SK-N-SH treated with all-trans-retinoic acid at 6 μM for 48 hours (cell line): ENCODE results near the gene PSMB3.

ENCODE experiments used
- ATAC-seq: fragments of 200-7000 bp; cut with Tn5 transposase; 3 replicates; pipeline ENCODE4 v1.9.1; 2020; ENCODE audit warnings: mild to moderate bottlenecking, moderate library complexity
- ARNTL ChIP-seq: fragments of 450-650 bp; formaldehyde crosslinking; IDR thresholded peaks from 2 replicates; pipeline ENCODE4 v1.5.0; 2020; ENCODE audit warnings: low read depth, mild to moderate bottlenecking, moderate library complexity, borderline replicate concordance
- CSDC2 ChIP-seq: fragments of 250-450 bp; sonication (Bioruptor Pico); IDR thresholded peaks from 2 replicates; pipeline ENCODE4 v1.5.0; 2020; ENCODE audit warnings: mild to moderate bottlenecking, moderate library complexity
- CSRNP3 ChIP-seq: fragments of 250-450 bp; sonication (Bioruptor Pico); IDR thresholded peaks from 2 replicates; pipeline ENCODE4 v1.5.1; 2021; ENCODE audit warnings: mild to moderate bottlenecking, moderate library complexity
- OSR1 ChIP-seq: fragments of 250-450 bp; sonication (Bioruptor Pico); IDR thresholded peaks from 2 replicates; pipeline ENCODE4 v1.8.0; 2022; ENCODE audit warnings: moderate library complexity, mild to moderate bottlenecking, inconsistent platforms
- PATZ1 ChIP-seq: fragments of 250-450 bp; sonication (Bioruptor Pico); IDR thresholded peaks from 2 replicates; pipeline ENCODE4 v1.8.0; 2020; ENCODE audit warnings: mild to moderate bottlenecking, moderate library complexity, borderline replicate concordance
- POU6F1 ChIP-seq: fragments of 250-450 bp; sonication (Bioruptor Pico); IDR thresholded peaks from 2 replicates; pipeline ENCODE4 v1.8.0; 2021; ENCODE audit warnings: low read depth, mild to moderate bottlenecking, moderate library complexity, borderline replicate concordance
- PPARA ChIP-seq: fragments of 250-450 bp; sonication (Bioruptor Pico); IDR thresholded peaks from 2 replicates; pipeline ENCODE4 v1.5.0; 2020; ENCODE audit warnings: mild to moderate bottlenecking, borderline replicate concordance
- RARB ChIP-seq: fragments of 250-450 bp; sonication (Bioruptor Pico); IDR thresholded peaks from 2 replicates; pipeline ENCODE4 v1.8.0; 2021; ENCODE audit warnings: mild to moderate bottlenecking, moderate library complexity
- SNAI2 ChIP-seq: fragments of 250-450 bp; sonication (Bioruptor Pico); IDR thresholded peaks from 2 replicates; pipeline ENCODE4 v1.5.0; 2020; ENCODE audit warnings: mild to moderate bottlenecking, moderate library complexity
- TCF4 ChIP-seq: fragments of 250-450 bp; sonication (Bioruptor Pico); IDR thresholded peaks from 2 replicates; pipeline ENCODE4 v1.8.0; 2021; ENCODE audit warnings: mild to moderate bottlenecking, moderate library complexity, borderline replicate concordance
- ZC3H10 ChIP-seq: fragments of 250-450 bp; sonication (Bioruptor Pico); IDR thresholded peaks from 2 replicates; pipeline ENCODE4 v1.5.1; 2021; ENCODE audit warnings: mild to moderate bottlenecking, moderate library complexity
- ZFP3 ChIP-seq: fragments of 250-450 bp; sonication (Bioruptor Pico); IDR thresholded peaks from 2 replicates; pipeline ENCODE4 v1.5.0; 2020; ENCODE audit warnings: mild to moderate bottlenecking, moderate library complexity
- ZFP30 ChIP-seq: fragments of 450-650 bp; formaldehyde crosslinking; IDR thresholded peaks from 2 replicates; pipeline ENCODE4 v1.5.0; 2022; ENCODE audit warnings: mild to moderate bottlenecking, moderate library complexity
- ZNF565 ChIP-seq: fragments of 450-650 bp; formaldehyde crosslinking; conservative IDR thresholded peaks from 2 replicates; pipeline ENCODE4 v1.5.0; 2020; ENCODE audit warnings: low read depth, mild to moderate bottlenecking, moderate library complexity
- ZNF70 ChIP-seq: fragments of 450-650 bp; formaldehyde crosslinking; IDR thresholded peaks from 2 replicates; pipeline ENCODE4 v1.5.0; 2020; ENCODE audit warnings: mild to moderate bottlenecking, moderate library complexity
- ZNF8 ChIP-seq: fragments of 450-650 bp; formaldehyde crosslinking; IDR thresholded peaks from 2 replicates; pipeline ENCODE4 v1.5.0; 2020; ENCODE audit warnings: mild to moderate bottlenecking, moderate library complexity
- TF ChIP-seq, protein P1 (sequence below): fragments of 250-450 bp; sonication (Bioruptor Pico); IDR thresholded peaks from 2 replicates; pipeline ENCODE4 v1.5.0; 2020; ENCODE audit warnings: mild to moderate bottlenecking, moderate library complexity

The PSMB3 gene

DNA sequence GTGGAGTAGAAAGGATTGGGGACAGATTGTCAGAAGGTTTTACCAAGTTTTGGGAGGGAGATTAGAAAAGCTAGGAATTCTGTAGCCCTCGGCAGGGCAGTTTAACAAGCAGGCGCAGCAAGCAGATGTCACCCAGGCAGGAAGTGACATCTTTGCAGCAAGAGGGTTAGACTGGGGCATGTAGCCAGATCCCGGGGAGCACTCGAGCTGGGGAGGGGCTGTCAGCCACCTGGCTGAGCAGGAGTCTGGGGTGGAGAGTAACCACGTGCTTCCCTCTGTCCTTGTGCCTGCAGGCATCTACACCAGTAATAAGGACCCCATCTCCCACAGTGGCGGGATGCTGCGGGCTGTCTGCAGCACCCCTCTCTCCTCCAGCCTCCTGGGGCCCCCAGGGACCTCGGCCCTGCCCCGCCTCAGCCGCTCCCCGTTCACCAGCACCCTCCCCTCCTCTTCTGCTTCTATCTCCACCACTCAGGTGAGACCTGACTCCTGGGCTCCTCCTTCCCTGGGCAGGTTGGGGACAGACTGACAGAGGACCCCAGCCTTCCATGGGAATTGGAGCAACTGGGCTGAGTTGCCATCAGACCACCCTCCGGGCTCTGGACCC is 35.3 kb upstream of the PSMB3 start (continued):
- TF ChIP-seq POU6F1 (CRISPR knock-in tag) (no peak), ZNF8 (no peak), ZFP3 (no peak)

DNA sequence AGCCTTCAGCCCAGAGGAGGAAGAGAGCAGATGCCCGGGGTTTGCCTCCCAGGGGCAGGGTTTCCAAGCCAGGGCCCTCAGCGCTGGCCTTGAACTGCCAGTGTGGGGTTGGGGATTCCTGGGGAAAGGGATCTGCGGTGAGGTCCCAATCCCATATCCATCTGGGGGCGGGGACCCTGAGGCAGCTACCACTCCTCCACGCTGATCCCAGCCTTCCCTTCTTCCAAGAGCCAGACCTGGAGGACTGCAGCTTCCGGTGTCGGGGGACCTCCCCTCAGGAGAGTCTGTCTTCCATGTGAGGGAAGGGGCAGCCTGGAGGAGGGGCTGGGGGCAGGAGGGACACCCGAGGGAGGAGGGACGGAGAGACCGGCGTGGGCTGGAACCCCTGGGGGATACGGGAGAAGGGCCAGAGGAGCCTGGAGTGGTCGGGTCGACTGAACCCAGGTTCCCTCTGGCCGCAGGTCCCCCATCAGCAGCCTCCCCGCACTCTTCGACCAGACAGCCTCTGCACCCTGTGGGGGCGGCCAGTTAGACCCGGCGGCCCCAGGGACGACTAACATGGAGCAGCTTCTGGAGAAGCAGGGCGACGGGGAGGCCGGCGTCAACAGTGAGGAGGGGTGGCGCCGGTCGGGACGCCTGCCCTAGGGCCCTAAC is 33.1 kb upstream of the PSMB3 start:
- ATAC-seq = no peak
- TF ChIP-seq ZFP30 (no peak), PATZ1 (CRISPR knock-in tag) (no peak), ARNTL (CRISPR knock-in tag) (no peak), ZFP3 (no peak), ZNF8 (no peak), CSRNP3 (CRISPR knock-in tag) (no peak), RARB (CRISPR knock-in tag) (no peak), ZC3H10 (CRISPR knock-in tag) (no peak), ZNF70 (CRISPR knock-in tag) (no peak), TCF4 (CRISPR knock-in tag) (no peak), SNAI2 (CRISPR knock-in tag) (no peak)
- TF ChIP-seq, protein P1, sequence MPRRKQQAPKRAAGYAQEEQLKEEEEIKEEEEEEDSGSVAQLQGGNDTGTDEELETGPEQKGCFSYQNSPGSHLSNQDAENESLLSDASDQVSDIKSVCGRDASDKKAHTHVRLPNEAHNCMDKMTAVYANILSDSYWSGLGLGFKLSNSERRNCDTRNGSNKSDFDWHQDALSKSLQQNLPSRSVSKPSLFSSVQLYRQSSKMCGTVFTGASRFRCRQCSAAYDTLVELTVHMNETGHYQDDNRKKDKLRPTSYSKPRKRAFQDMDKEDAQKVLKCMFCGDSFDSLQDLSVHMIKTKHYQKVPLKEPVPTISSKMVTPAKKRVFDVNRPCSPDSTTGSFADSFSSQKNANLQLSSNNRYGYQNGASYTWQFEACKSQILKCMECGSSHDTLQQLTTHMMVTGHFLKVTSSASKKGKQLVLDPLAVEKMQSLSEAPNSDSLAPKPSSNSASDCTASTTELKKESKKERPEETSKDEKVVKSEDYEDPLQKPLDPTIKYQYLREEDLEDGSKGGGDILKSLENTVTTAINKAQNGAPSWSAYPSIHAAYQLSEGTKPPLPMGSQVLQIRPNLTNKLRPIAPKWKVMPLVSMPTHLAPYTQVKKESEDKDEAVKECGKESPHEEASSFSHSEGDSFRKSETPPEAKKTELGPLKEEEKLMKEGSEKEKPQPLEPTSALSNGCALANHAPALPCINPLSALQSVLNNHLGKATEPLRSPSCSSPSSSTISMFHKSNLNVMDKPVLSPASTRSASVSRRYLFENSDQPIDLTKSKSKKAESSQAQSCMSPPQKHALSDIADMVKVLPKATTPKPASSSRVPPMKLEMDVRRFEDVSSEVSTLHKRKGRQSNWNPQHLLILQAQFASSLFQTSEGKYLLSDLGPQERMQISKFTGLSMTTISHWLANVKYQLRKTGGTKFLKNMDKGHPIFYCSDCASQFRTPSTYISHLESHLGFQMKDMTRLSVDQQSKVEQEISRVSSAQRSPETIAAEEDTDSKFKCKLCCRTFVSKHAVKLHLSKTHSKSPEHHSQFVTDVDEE (CRISPR knock-in tag) = no peak

- no peak for TF ChIP-seq CSDC2 (CRISPR knock-in tag)
- no peak for TF ChIP-seq ZFP30
- TF ChIP-seq OSR1 = no peak
- no peak for TF ChIP-seq TCF4 (CRISPR knock-in tag)
- TF ChIP-seq PPARA (CRISPR knock-in tag) = no peak
- TF ChIP-seq PATZ1 (CRISPR knock-in tag) = no peak
- no peak for TF ChIP-seq ZNF565 (CRISPR knock-in tag)
- no peak for TF ChIP-seq ZC3H10 (CRISPR knock-in tag)
- ATAC-seq = no peak
Measured at GRCh38 chr17:38719943-38720641, 32.4 kb upstream of the PSMB3 start.
